Panc1 (cell line): Measurements from ENCODE around the gene DDX25. TPM values are rescaled to one million over a fixed set of nuclear protein-coding genes. Genes with fewer than 3 reads are reported as not detected.

Source experiments
- ATAC-seq: fragments of 200-7000 bp; cut with Tn5 transposase; 2 replicates; pipeline ENCODE4 v1.9.1; 2020; ENCODE audit warnings: mild to moderate bottlenecking, moderate library complexity
- BruUV-seq: library from RNA; stranded (reverse); fragments of 400-500 nt; replicated peaks from 2 replicates; lab custom pipeline; 2021; lab: Mats Ljungman, UMichigan
- CTCF ChIA-PET: fragments of 300-600 bp; sonication (Branson Sonifier 250); formaldehyde crosslinking; loops from one replicate; lab custom pipeline; 2022; ENCODE audit warnings: antibody characterized with exemption; lab: Charles Lee
- POLR2A ChIA-PET: fragments of 300-600 bp; sonication (Branson Sonifier 250); formaldehyde crosslinking; loops from one replicate; lab custom pipeline; 2022; ENCODE audit warnings: antibody characterized with exemption; lab: Charles Lee
- DNase-seq: peaks from one replicate; pipeline ENCODE4 v3.0.0-alpha.2; 2010; ENCODE audit warnings: low read depth, low spot score
- H3K27ac ChIP-seq: 2 replicates; pipeline ENCODE4 v1.5.1; 2011; ENCODE audit warnings: mild to moderate bottlenecking, low read length, inconsistent platforms
- H3K27me3 ChIP-seq: fragments of 200-500 bp; sonication (Bioruptor generic); 2 replicates; pipeline ENCODE4 v1.6.0; 2014; ENCODE audit warnings: low read length, inconsistent platforms; ENCODE audit not compliant: control insufficient read depth, insufficient read depth
- H3K36me3 ChIP-seq: fragments of 200-500 bp; sonication (Bioruptor generic); 2 replicates; pipeline ENCODE4 v1.5.1; 2014; ENCODE audit warnings: inconsistent platforms, mild to moderate bottlenecking, low read length, moderate library complexity; ENCODE audit not compliant: control insufficient read depth, insufficient read depth
- H3K4me1 ChIP-seq: 2 replicates; pipeline ENCODE4 v1.5.1; 2011; ENCODE audit warnings: inconsistent platforms, mild to moderate bottlenecking, low read length, moderate library complexity; ENCODE audit not compliant: control insufficient read depth, insufficient read depth
- H3K4me3 ChIP-seq, 2 experiments: 2 replicates each; pipeline ENCODE4 v1.5.1; 2011 to 2012; ENCODE audit warnings: low read depth in 2 of 2, low read length in 2 of 2, mild to moderate bottlenecking in 2 of 2, inconsistent platforms in 1 of 2, moderate library complexity in 1 of 2
- H3K9me3 ChIP-seq: fragments of 200-500 bp; sonication (Bioruptor generic); 2 replicates; pipeline ENCODE4 v1.5.1; 2014; ENCODE audit warnings: low read depth, mild to moderate bottlenecking, inconsistent platforms, low read length, moderate library complexity; ENCODE audit not compliant: control insufficient read depth, insufficient read depth
- CTCF ChIP-seq: fragments of 450-650 bp; IDR thresholded peaks from 2 replicates; pipeline ENCODE4 v1.5.1; 2017; ENCODE audit warnings: mild to moderate bottlenecking
- POLR2AphosphoS5 ChIP-seq: IDR thresholded peaks from 2 replicates; pipeline ENCODE4 v1.6.1; 2012; ENCODE audit warnings: mild to moderate bottlenecking, low read depth, low read length, moderate library complexity
- REST ChIP-seq, 2 experiments: IDR thresholded peaks; 2 replicates each; pipeline ENCODE4 v1.6.1; 2011 to 2012; ENCODE audit warnings: low read depth in 2 of 2, control low read depth in 1 of 2, low read length in 1 of 2, mild to moderate bottlenecking in 1 of 2, moderate library complexity in 1 of 2; ENCODE audit not compliant: insufficient read depth in 1 of 2
- SIN3A ChIP-seq: IDR thresholded peaks from 2 replicates; pipeline ENCODE4 v1.6.1; 2012; ENCODE audit warnings: low read depth, mild to moderate bottlenecking, low read length, moderate library complexity, borderline replicate concordance; ENCODE audit not compliant: insufficient read depth
- TCF7L2 ChIP-seq: IDR thresholded peaks from 2 replicates; pipeline ENCODE4 v1.6.1; 2011; ENCODE audit warnings: mild to moderate bottlenecking, low read depth, low read length, inconsistent platforms
- in situ Hi-C: cut with HindIII; loops from 2 replicates; pipeline ENCODE4 v1.10.0; 2016; ENCODE audit warnings: low sequenced_read_pairs, low pct_unique_long_range_greater_than_20kb
- intact Hi-C: fragments of 100-400 bp; cut with micrococcal nuclease; formaldehyde crosslinking; loops from one replicate; pipeline ENCODE4 v1.10.0; 2022; ENCODE audit not compliant: unreplicated experiment
- total RNA-seq: library from RNA; stranded (reverse); gene quantifications from one replicate; pipeline ENCODE4 v1.2.1, GENCODE V29; 2021; ENCODE audit not compliant: unreplicated experiment

The DDX25 gene
- total RNA-seq, 1 experiment from 2014 or later = 0.15 TPM

- in situ Hi-C loops = loop anchor here (25.0 kb wide), 1 partner anchor 283 kb away; the partner anchor contains the start of genes FAM118B and RPUSD4
- ATAC-seq = no peak
- BruUV-seq = no TSS peak
- H3K27ac ChIP-seq = no peak overlapping the region
- no peak for TF ChIP-seq CTCF
- no peak for TF ChIP-seq TCF7L2
- TF ChIP-seq SIN3A = no peak
- no peak for TF ChIP-seq REST (IDR thresholded peaks at IDR 0.05; ENCODE audit: insufficient read depth in 1 of 2, low read depth in 2 of 2, low read length in 1 of 2)
- TF ChIP-seq POLR2AphosphoS5 = no peak
- no peak overlapping the region for H3K4me3 ChIP-seq
- H3K9me3 ChIP-seq = no peaks in the 10 kb centered on the region
- H3K4me1 ChIP-seq = peaks cover 4% of the 10 kb centered on the region; the same call in 1 of the 2 replicates
- ChIA-PET POLR2A (no interaction called here), CTCF (no interaction called here)
- no peaks in the 10 kb centered on the region for H3K36me3 ChIP-seq
- DNase-seq = no peak
- intact Hi-C loops = no loop called here
- H3K27me3 ChIP-seq = peaks cover 13% of the 10 kb centered on the region
Observed at GRCh38 chr11:125929445-125930075, 25.3 kb downstream of the DDX25 start.

- no peak for ATAC-seq
Observed at GRCh38 chr11:125930076-125930450, 25.8 kb downstream of the DDX25 start.

More at GRCh38 chr11:125930076-125930450, 25.8 kb downstream of the DDX25 start:
- Histone ChIP-seq H3K4me3 (no peak overlapping the region), H3K9me3 (no peaks in the 10 kb centered on the region), H3K36me3 (no peaks in the 10 kb centered on the region), H3K27ac (no peak overlapping the region), H3K27me3 (peaks cover 13% of the 10 kb centered on the region), H3K4me1 (peaks cover 4% of the 10 kb centered on the region; the same call in 1 of the 2 replicates)
- TF ChIP-seq CTCF (no peak), POLR2AphosphoS5 (no peak), REST (IDR thresholded peaks at IDR 0.05; ENCODE audit: insufficient read depth in 1 of 2, low read depth in 2 of 2, low read length in 1 of 2) (no peak)
- intact Hi-C loops = no loop called here
- CTCF ChIA-PET = no interaction called here
- POLR2A ChIA-PET = no interaction called here
- DNase-seq = no peak
- BruUV-seq = no TSS peak
- in situ Hi-C loops = loop anchor here (25.0 kb wide), 1 partner anchor 282 kb away; the partner anchor contains the start of genes FAM118B and RPUSD4
